Skeletal muscle satellite cell (primary cell): ENCODE measurements around the gene KIAA2012. TPM values are rescaled to one million over a fixed set of nuclear protein-coding genes. Genes with fewer than 3 reads are reported as not detected.

Source experiments
- H3K27me3 ChIP-seq: 2 replicates; pipeline ENCODE4 v1.7.0; 2013; ENCODE audit warnings: low read length; ENCODE audit not compliant: control insufficient read depth, insufficient read depth
- H3K36me3 ChIP-seq: 2 replicates; pipeline ENCODE4 v1.7.0; 2013; ENCODE audit warnings: mild to moderate bottlenecking, control low read depth, low read length; ENCODE audit not compliant: insufficient read depth
- H3K4me1 ChIP-seq: 2 replicates; pipeline ENCODE4 v1.7.0; 2013; ENCODE audit warnings: low read length; ENCODE audit not compliant: control insufficient read depth, insufficient read depth
- H3K4me2 ChIP-seq: 2 replicates; pipeline ENCODE4 v1.7.0; 2013; ENCODE audit warnings: mild to moderate bottlenecking, low read length
- H3K4me3 ChIP-seq: 2 replicates; pipeline ENCODE4 v1.7.0; 2013; ENCODE audit warnings: low read length
- H3K9ac ChIP-seq: 2 replicates; pipeline ENCODE4 v1.7.0; 2013; ENCODE audit warnings: mild to moderate bottlenecking, low read depth, low read length, moderate library complexity
- H3K9me3 ChIP-seq: replicated peaks from 2 replicates; pipeline ENCODE4 v1.7.0; 2013; ENCODE audit warnings: mild to moderate bottlenecking, control low read depth, low read length
- total RNA-seq: library from RNA; depleted of rRNA; stranded (reverse); fragments of >200 nt; gene quantifications from 2 replicates; pipeline ENCODE4 v1.2.3, GENCODE V29; 2012; rRNA removed

KIAA2012 gene
- not detected in 2 replicates for total RNA-seq

GRCh38 chr2:202072737-202073401 lies at the start of gene KIAA2012:
KIAA2012 (plus strand) TSS chr2:202073255; CDS start chr2:202073628, 373 bp downstream.
- Histone ChIP-seq H3K9ac (no peak within 1 kb of the TSS), H3K4me3 (no peak within 1 kb of the TSS), H3K4me2 (no peak within 1 kb of the TSS), H3K27me3 (peaks cover 10% of the 10 kb centered on the region), H3K36me3 (no peaks in the 10 kb centered on the region), H3K4me1 (no peaks in the 10 kb centered on the region), H3K9me3 (no peaks in the 10 kb centered on the region)

- Histone ChIP-seq H3K9me3 (no peaks in the 10 kb centered on the region), H3K36me3 (no peaks in the 10 kb centered on the region), H3K4me2 (no peak overlapping the region), H3K4me3 (no peak overlapping the region), H3K27me3 (peaks cover 16% of the 10 kb centered on the region), H3K4me1 (no peaks in the 10 kb centered on the region), H3K9ac (no peak overlapping the region)
Observed at GRCh38 chr2:202023904-202024266, 49.2 kb upstream of the KIAA2012 start.

- H3K4me2 ChIP-seq: no peak overlapping the region
- no peaks in the 10 kb centered on the region for H3K4me1 ChIP-seq
- H3K9ac ChIP-seq: no peak overlapping the region
- peaks cover 13% of the 10 kb centered on the region for H3K27me3 ChIP-seq
- H3K36me3 ChIP-seq: no peaks in the 10 kb centered on the region
- no peak overlapping the region for H3K4me3 ChIP-seq
- H3K9me3 ChIP-seq: no peaks in the 10 kb centered on the region
Observed at GRCh38 chr2:202024871-202025270, 48.2 kb upstream of the KIAA2012 start.

- H3K4me2 ChIP-seq: no peak overlapping the region
- H3K4me1 ChIP-seq: no peaks in the 10 kb centered on the region
- no peak overlapping the region for H3K9ac ChIP-seq
- no peaks in the 10 kb centered on the region for H3K9me3 ChIP-seq
- no peaks in the 10 kb centered on the region for H3K36me3 ChIP-seq
- peaks cover 13% of the 10 kb centered on the region for H3K27me3 ChIP-seq
- H3K4me3 ChIP-seq: no peak overlapping the region
Observed at GRCh38 chr2:202025816-202026215, 47.2 kb upstream of the KIAA2012 start.

GRCh38 chr2:202026507-202026906 lies 46.5 kb upstream of the KIAA2012 start:
- no peak overlapping the region for H3K9ac ChIP-seq
- H3K4me2 ChIP-seq: no peak overlapping the region

GRCh38 chr2:202030691-202031090 lies 42.4 kb upstream of the KIAA2012 start:
- Histone ChIP-seq H3K4me3 (no peak overlapping the region), H3K9me3 (no peaks in the 10 kb centered on the region), H3K4me1 (peaks cover 19% of the 10 kb centered on the region), H3K27me3 (peaks cover 2% of the 10 kb centered on the region), H3K36me3 (peaks cover 1% of the 10 kb centered on the region), H3K4me2 (no peak overlapping the region), H3K9ac (no peak overlapping the region)

More at GRCh38 chr2:202026507-202026906, 46.5 kb upstream of the KIAA2012 start:
- H3K9me3 ChIP-seq: no peaks in the 10 kb centered on the region
- no peak overlapping the region for H3K4me3 ChIP-seq
- no peaks in the 10 kb centered on the region for H3K4me1 ChIP-seq
- peaks cover 13% of the 10 kb centered on the region for H3K27me3 ChIP-seq
- H3K36me3 ChIP-seq: no peaks in the 10 kb centered on the region

GRCh38 chr2:202031246-202031951 lies 41.7 kb upstream of the KIAA2012 start:
- H3K4me2 ChIP-seq: no peak overlapping the region
- no peak overlapping the region for H3K9ac ChIP-seq
- H3K4me3 ChIP-seq: no peak overlapping the region
- peaks cover 22% of the 10 kb centered on the region for H3K4me1 ChIP-seq
- no peaks in the 10 kb centered on the region for H3K27me3 ChIP-seq
- H3K9me3 ChIP-seq: no peaks in the 10 kb centered on the region
- peaks cover 5% of the 10 kb centered on the region for H3K36me3 ChIP-seq

GRCh38 chr2:202032846-202033316 lies 40.2 kb upstream of the KIAA2012 start:
- Histone ChIP-seq H3K9me3 (no peaks in the 10 kb centered on the region), H3K4me2 (peak overlapping the region; percentile 98), H3K9ac (peak overlapping the region; percentile 89), H3K27me3 (no peaks in the 10 kb centered on the region), H3K36me3 (peaks cover 5% of the 10 kb centered on the region), H3K4me1 (peaks cover 26% of the 10 kb centered on the region), H3K4me3 (peak overlapping the region; percentile 85)

GRCh38 chr2:202033317-202034248 lies 39.5 kb upstream of the KIAA2012 start, which contains the start of gene FZD7:
FZD7 (plus strand) TSS chr2:202033855; CDS start chr2:202034648, 793 bp downstream.
- Histone ChIP-seq H3K27me3 (no peaks in the 10 kb centered on the region), H3K4me3 (peak within 1 kb of the TSS; percentile 85)

GRCh38 chr2:202034249-202035088 lies 38.6 kb upstream of the KIAA2012 start:
- H3K9me3 ChIP-seq: no peaks in the 10 kb centered on the region
- peak overlapping the region; percentile 87 for H3K9ac ChIP-seq
- peak overlapping the region; percentile 74 for H3K4me3 ChIP-seq
- no peaks in the 10 kb centered on the region for H3K27me3 ChIP-seq
- peaks cover 5% of the 10 kb centered on the region for H3K36me3 ChIP-seq
- peaks cover 36% of the 10 kb centered on the region for H3K4me1 ChIP-seq
- peak overlapping the region; percentile 91 for H3K4me2 ChIP-seq

More at GRCh38 chr2:202033317-202034248, 39.5 kb upstream of the KIAA2012 start, which contains the start of gene FZD7:
- Histone ChIP-seq H3K36me3 (peaks cover 5% of the 10 kb centered on the region), H3K4me2 (peak within 1 kb of the TSS; percentile 98), H3K9me3 (no peaks in the 10 kb centered on the region), H3K4me1 (peaks cover 29% of the 10 kb centered on the region), H3K9ac (peak within 1 kb of the TSS; percentile 89)
